ENCODE results near the gene SLC22A31.

Gene SLC22A31

DNA sequence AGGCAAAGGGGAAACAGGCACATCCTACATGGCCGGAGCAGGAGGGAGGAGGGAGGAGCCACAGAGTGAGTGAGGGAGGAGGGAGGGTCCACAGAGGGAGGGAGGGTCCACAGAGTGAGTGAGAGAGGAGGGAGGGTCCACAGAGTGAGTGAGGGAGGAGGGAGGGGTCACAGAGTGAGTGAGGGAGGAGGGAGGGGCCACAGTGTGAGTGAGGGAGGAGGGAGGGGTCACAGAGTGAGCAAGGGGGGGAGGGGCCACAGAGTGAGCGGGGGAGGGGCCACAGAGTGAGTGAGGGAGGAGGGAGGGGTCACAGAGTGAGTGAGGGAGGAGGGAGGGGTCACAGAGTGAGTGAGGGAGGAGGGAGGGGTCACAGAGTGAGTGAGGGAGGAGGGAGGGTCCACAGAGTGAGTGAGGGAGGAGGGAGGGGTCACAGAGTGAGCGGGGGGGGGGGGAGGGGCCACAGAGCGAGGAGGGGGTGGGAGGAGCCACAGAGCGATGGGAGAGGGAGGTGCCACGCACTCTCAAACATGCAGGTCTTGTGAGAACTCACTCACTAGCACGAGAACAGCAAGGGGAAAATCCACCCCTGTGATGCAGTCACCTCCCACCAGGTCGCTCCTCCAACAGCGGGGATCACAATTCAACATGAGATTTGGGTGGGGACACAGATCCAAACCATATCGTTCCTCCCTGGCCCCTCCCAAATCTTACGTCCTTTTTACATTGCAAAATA, 53.1 kb downstream of the SLC22A31 start:
- DNase-seq: no peak

DNA sequence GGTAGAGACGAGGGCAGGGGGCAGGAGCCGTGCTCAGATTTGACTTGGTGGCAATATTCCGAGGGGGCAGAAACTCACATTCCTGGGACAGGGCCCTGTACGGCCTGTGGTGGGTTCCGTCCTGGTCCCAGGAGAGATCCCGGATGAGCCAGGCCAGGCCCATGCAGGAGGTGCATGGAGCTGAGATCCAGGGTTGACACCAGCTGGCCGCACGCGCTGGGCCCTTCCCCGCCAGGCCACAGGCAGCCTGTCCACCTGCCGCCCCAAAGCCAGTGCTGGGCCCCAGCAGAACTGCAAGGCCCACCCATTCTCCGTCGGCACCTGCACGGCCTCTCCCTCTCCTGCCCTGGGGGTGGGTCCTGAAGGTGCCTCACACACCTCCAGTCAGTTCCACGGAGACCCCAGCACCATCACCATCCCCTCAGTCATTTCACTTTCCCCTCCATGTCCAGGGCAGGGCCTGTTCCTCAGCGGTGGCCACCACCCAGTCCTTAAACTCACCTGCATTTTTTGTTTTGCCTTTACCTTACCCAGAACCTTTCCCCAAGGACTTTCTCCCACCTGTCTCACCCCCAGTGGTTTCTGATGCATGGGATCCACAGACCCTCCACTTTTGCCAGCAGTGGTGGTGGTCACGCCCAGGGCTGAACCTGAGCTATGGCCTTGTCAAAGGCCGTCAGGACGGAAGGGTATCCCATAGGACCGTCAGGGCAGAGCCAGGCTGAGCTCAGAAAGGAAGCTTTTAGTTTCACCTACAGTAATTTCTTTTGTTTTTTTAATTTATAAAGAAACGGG, 53.9 kb downstream of the SLC22A31 start:
- DNase-seq: no peak

Data from NCI-H524 (cell line).